A673 (cell line): Measurements from ENCODE around the gene CMTM6.

Experiments used
- CTCF ChIP-seq: fragments of 300-800, 200-600 bp; sonication (generic); conservative IDR thresholded peaks from 2 replicates; pipeline ENCODE4 v1.5.1; 2017; ENCODE audit warnings: low read depth, mild to moderate bottlenecking, antibody characterized with exemption, low read length, moderate library complexity, mixed read lengths
- EZH2 ChIP-seq: fragments of 200-600 bp; sonication (generic); IDR thresholded peaks from 2 replicates; pipeline ENCODE4 v1.6.1; 2017; ENCODE audit warnings: borderline replicate concordance, low read depth, mild to moderate bottlenecking, mixed read lengths, antibody characterized with exemption, low read length; ENCODE audit not compliant: poor library complexity, severe bottlenecking

- TF ChIP-seq CTCF (no peak), EZH2 (no peak)
Observed at GRCh38 chr3:32455609-32456428, 46.8 kb downstream of the CMTM6 start.
